ENCODE data around the gene PRICKLE2. TPM values are rescaled to one million over a fixed set of nuclear protein-coding genes. Genes with fewer than 3 reads are reported as not detected.

PRICKLE2 gene
- total RNA-seq, 4 donors from 2014 or later: 26.2 to 87.3 (median 47.9) TPM

DNA sequence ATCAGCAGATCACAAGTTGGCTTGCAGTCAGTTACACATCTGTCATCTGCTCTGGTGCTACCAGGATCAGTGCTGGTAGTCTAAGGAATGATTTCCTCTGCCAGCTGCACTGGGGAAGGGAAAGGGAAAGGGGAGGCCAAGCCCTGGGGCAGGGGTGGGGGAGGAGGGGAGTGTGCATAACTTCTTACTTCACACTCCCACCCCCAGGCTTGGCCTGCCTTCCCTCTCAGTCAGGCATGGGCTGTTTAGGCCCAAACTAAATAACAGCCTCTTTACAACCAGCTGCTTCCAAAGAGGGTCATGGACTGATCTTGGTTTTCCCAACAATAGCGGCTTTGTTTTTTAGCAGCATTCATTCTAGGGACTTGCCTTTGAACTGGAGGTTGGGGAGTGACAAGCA lies 115.8 kb downstream of the PRICKLE2 start:
- Histone ChIP-seq H3K9me3 (peaks cover 0 to 1% of the 10 kb centered on the region in 2 donors), H3K36me3 (no peaks in the 10 kb centered on the region), H3K4me3 (no peak overlapping the region), H3K27me3 (no peaks in the 10 kb centered on the region), H3K27ac (no peak overlapping the region), H3K4me1 (peaks cover 4 to 7% of the 10 kb centered on the region in 2 donors)
- intact Hi-C loops (cut with DNase I; ENCODE audit: low total_unique reads): no loop called here
- TF ChIP-seq, protein P1, sequence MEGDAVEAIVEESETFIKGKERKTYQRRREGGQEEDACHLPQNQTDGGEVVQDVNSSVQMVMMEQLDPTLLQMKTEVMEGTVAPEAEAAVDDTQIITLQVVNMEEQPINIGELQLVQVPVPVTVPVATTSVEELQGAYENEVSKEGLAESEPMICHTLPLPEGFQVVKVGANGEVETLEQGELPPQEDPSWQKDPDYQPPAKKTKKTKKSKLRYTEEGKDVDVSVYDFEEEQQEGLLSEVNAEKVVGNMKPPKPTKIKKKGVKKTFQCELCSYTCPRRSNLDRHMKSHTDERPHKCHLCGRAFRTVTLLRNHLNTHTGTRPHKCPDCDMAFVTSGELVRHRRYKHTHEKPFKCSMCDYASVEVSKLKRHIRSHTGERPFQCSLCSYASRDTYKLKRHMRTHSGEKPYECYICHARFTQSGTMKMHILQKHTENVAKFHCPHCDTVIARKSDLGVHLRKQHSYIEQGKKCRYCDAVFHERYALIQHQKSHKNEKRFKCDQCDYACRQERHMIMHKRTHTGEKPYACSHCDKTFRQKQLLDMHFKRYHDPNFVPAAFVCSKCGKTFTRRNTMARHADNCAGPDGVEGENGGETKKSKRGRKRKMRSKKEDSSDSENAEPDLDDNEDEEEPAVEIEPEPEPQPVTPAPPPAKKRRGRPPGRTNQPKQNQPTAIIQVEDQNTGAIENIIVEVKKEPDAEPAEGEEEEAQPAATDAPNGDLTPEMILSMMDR (IDR thresholded peaks at IDR 0.05): no peak
- TF ChIP-seq POLR2A (IDR thresholded peaks at IDR 0.05): no peak
- no peak for DNase-seq

DNA sequence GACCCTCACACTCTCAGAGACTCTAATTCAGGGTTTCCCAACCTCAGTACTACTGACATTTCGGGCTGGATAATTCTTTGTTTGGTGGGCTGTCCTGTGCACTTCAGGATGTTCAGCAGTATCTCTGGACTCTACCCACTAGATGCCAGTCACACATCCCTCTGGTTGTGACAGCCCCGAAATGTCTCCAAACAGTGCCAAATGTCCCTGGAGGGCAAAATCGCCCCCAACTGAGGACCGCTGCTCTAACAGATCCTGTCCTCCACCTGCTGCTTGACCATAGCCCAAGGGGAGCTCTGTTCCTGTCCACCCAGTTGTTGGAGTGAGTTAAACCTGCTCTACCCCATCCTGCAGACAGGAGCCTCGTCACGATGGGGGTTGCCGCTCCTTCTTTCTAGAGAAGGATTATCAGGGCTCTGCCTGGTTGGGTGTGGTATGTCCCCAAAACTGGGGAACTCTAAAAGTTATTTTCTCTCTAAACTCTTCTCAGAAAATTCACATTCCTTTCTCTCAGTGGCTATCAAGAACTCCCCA lies 116.4 kb downstream of the PRICKLE2 start:
- H3K4me3 ChIP-seq: no peak overlapping the region
- H3K9me3 ChIP-seq: no peaks in the 10 kb centered on the region
- TF ChIP-seq, protein P1 (IDR thresholded peaks at IDR 0.05): no peak
- TF ChIP-seq POLR2A (IDR thresholded peaks at IDR 0.05): no peak
- H3K27ac ChIP-seq: no peak overlapping the region
- H3K36me3 ChIP-seq: no peaks in the 10 kb centered on the region
- H3K4me1 ChIP-seq: peaks cover 4 to 7% of the 10 kb centered on the region in 2 donors
- H3K27me3 ChIP-seq: no peaks in the 10 kb centered on the region
- no peak for DNase-seq
- intact Hi-C loops (cut with DNase I; ENCODE audit: low total_unique reads): no loop called here

DNA sequence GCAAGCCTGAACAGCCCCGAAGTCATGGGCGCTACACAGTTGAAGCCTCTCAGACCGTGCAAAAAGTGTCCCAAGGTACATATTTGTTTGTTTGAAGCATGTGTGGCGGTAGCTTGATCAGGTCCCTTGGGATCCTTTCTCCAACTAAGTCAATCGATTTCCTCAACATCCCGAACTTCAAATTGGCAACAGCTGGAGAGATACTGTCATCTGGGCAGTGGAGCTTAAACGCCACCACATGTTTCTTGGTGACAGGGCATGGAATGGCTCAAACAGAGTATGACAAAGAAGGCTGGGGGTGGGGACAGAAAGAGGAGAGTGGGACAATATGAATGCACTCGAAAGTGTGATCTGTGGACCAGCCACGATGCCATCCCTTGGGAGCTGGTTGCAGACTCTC lies 117.0 kb downstream of the PRICKLE2 start:
- Histone ChIP-seq H3K9me3 (no peaks in the 10 kb centered on the region), H3K27ac (no peak overlapping the region), H3K4me1 (peaks cover 4 to 7% of the 10 kb centered on the region in 2 donors), H3K27me3 (no peaks in the 10 kb centered on the region), H3K4me3 (no peak overlapping the region), H3K36me3 (no peaks in the 10 kb centered on the region)
- no peak for DNase-seq
- TF ChIP-seq POLR2A (IDR thresholded peaks at IDR 0.05): no peak
- TF ChIP-seq, protein P1 (IDR thresholded peaks at IDR 0.05): no peak
- intact Hi-C loops (cut with DNase I; ENCODE audit: low total_unique reads): no loop called here

DNA sequence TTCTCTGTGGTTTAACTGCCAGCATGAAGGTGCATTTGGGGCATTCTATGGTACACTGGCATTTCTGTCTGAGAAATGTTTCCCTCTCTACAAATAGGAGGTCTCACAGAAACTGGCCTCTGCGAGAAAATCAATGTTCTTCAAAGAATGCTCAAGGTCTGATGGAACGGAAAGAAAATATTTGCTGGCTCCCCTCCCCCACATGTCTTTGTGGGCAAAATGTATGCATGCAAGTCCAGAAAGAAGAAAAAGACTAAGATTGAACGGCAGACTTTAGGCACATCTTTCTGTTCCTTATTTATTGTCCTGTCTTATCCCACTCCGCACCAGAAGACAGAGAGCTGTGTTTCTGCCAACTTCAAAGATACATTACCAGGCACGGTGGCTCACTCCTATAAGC lies 118.1 kb downstream of the PRICKLE2 start:
- Histone ChIP-seq H3K36me3 (no peaks in the 10 kb centered on the region), H3K4me3 (no peak overlapping the region), H3K9me3 (no peaks in the 10 kb centered on the region), H3K27ac (no peak overlapping the region), H3K27me3 (no peaks in the 10 kb centered on the region), H3K4me1 (peaks cover 4 to 7% of the 10 kb centered on the region in 2 donors)
- DNase-seq: no peak
- no peak for TF ChIP-seq POLR2A (IDR thresholded peaks at IDR 0.05)
- TF ChIP-seq, protein P1 (IDR thresholded peaks at IDR 0.05): no peak
- intact Hi-C loops (cut with DNase I; ENCODE audit: low total_unique reads): no loop called here

DNA sequence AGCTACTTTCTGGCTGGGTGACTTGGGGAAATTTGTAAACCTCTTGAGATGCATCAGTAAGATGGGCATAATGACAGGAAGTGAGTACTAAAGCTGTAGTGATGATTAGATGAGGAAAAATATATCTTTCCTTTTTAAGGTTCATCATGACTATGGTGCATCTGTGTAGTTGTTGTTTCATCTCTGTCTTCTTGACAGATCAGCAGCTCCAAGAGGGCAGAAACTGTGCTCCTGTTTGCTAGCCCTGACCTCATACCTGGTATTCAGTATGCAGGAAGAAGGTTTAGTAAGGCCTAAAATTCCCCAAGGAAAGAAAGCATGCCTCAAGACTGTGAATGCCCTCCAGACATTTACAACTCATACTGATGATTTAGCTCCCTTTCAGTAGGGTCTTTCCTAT lies 119.5 kb downstream of the PRICKLE2 start:
- H3K27me3 ChIP-seq: no peaks in the 10 kb centered on the region
- no peaks in the 10 kb centered on the region for H3K9me3 ChIP-seq
- no peak overlapping the region for H3K4me3 ChIP-seq
- intact Hi-C loops (cut with DNase I; ENCODE audit: low total_unique reads): no loop called here
- peaks cover 4 to 7% of the 10 kb centered on the region in 2 donors for H3K4me1 ChIP-seq
- no peak overlapping the region for H3K27ac ChIP-seq
- no peak for DNase-seq
- TF ChIP-seq, protein P1 (IDR thresholded peaks at IDR 0.05): no peak
- TF ChIP-seq POLR2A (IDR thresholded peaks at IDR 0.05): no peak
- no peaks in the 10 kb centered on the region for H3K36me3 ChIP-seq
